Lower leg skin (tissue), 4 donors: ENCODE measurements around the gene PDP2. TPM values are rescaled to one million over a fixed set of nuclear protein-coding genes. Genes with fewer than 3 reads are reported as not detected.

Source experiments
- DNase-seq, 2 donors: peaks; one replicate each; pipeline ENCODE4 v3.0.0-alpha.2; 2019; ENCODE audit warnings: low spot score in 2 of 2
- H3K4me3 ChIP-seq: fragments of 200-600 bp; sonication (generic); 2 replicates; pipeline ENCODE4 v1.5.1; 2017; ENCODE audit warnings: mild to moderate bottlenecking, low read depth; ENCODE audit not compliant: poor library complexity, severe bottlenecking
- POLR2A ChIP-seq, 2 donors: fragments of 450-650 bp; IDR thresholded peaks; one replicate each; pipeline ENCODE4 v1.6.1; 2016 to 2017; ENCODE audit warnings: antibody characterized with exemption in 2 of 2, mild to moderate bottlenecking in 1 of 2, moderate library complexity in 1 of 2
- WGBS, 2 donors: methylation state at CpG; one replicate each; pipeline ENCODE4 v1.1.5; 2018; 5-methylcytosine and 5-hydroxymethylcytosine counted together
- intact Hi-C: fragments of 100-400 bp; cut with DNase I; formaldehyde crosslinking; loops from one replicate; pipeline ENCODE4 v1.15.0; 2023; ENCODE audit warnings: low total_unique reads
- total RNA-seq, 4 donors: library from RNA; depleted of rRNA; stranded (reverse); fragments of >200 nt; gene quantifications; one replicate each; pipeline ENCODE4 v1.1.0, GENCODE V29; 2016
- TF ChIP-seq, protein P1 (sequence below), 3 donors: fragments of 450-650 bp; IDR thresholded peaks; one replicate each; pipeline ENCODE4 v1.5.1; 2016; ENCODE audit warnings: antibody characterized with exemption in 3 of 3, mild to moderate bottlenecking in 3 of 3, moderate library complexity in 2 of 3

Gene PDP2
- total RNA-seq, 4 donors from 2014 or later: 3.2 to 8.8 (median 7.2) TPM

GRCh38 chr16:66849549-66849948 is 30.8 kb upstream of the PDP2 start:
- TF ChIP-seq, protein P1, sequence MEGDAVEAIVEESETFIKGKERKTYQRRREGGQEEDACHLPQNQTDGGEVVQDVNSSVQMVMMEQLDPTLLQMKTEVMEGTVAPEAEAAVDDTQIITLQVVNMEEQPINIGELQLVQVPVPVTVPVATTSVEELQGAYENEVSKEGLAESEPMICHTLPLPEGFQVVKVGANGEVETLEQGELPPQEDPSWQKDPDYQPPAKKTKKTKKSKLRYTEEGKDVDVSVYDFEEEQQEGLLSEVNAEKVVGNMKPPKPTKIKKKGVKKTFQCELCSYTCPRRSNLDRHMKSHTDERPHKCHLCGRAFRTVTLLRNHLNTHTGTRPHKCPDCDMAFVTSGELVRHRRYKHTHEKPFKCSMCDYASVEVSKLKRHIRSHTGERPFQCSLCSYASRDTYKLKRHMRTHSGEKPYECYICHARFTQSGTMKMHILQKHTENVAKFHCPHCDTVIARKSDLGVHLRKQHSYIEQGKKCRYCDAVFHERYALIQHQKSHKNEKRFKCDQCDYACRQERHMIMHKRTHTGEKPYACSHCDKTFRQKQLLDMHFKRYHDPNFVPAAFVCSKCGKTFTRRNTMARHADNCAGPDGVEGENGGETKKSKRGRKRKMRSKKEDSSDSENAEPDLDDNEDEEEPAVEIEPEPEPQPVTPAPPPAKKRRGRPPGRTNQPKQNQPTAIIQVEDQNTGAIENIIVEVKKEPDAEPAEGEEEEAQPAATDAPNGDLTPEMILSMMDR (IDR thresholded peaks at IDR 0.05): no peak
- no peak for TF ChIP-seq POLR2A (IDR thresholded peaks at IDR 0.05)
- no peak overlapping the region for H3K4me3 ChIP-seq
- no peak for DNase-seq
- intact Hi-C loops: no loop called here
- 89 to 93% methylated on average over 4 of the region's 4 CpGs for WGBS, 2 donors

- H3K4me3 ChIP-seq: no peak overlapping the region
- no peak for DNase-seq
- TF ChIP-seq POLR2A (IDR thresholded peaks at IDR 0.05): no peak
- TF ChIP-seq, protein P1 (IDR thresholded peaks at IDR 0.05): no peak
- intact Hi-C loops: loop anchor here (10.0 kb wide), 1 partner anchor 445 kb away; no protein-coding TSS in a partner anchor
- WGBS, 2 donors: 87 to 94% methylated on average over 12 to 14 of the region's 14 CpGs
These were observed 30.1 kb upstream of the PDP2 start for GRCh38 chr16:66850115-66850815.

DNA sequence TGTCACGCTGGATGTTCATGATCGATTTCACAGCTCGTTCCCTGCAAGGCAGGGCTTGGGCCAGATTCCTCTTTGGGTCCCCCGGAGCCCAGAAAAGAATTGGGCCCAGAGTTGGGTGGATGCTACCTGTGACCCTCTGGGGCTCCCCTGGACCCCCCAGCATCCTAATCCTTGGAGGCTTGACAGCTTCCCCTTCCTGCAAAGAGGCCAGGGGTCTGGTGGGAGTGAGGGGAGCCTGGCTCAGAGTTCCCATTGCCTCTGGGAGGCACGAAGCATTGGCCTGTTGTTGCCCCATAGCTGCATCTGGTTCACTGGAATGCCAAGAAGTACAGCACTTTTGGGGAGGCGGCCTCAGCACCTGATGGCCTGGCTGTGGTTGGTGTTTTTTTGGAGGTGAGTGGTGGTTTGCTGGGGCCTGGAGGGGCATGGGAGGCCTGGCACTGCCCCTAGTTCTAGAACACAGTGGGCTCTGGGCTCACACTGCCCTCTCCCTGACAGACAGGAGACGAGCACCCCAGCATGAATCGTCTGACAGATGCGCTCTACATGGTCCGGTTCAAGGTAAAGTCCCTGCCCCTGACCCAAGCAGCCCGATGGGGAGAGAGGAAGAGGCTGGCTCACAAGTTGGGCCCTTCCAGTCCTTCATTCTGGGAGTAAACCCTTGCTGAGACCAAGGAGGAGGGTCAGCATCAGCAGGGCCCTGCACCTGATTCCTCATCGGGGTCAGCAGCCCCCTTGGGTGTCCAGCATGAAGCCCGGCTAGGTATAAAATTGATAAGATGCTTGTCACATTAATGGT is 28.9 kb upstream of the PDP2 start:
- 85 to 88% methylated on average over 13 of the region's 13 CpGs for WGBS, 2 donors
- intact Hi-C loops: loop anchor here (10.0 kb wide), 1 partner anchor 447 kb away; no protein-coding TSS in a partner anchor
- DNase-seq: no peak
- H3K4me3 ChIP-seq: no peak overlapping the region
- no peak for TF ChIP-seq POLR2A (IDR thresholded peaks at IDR 0.05)
- TF ChIP-seq, protein P1 (IDR thresholded peaks at IDR 0.05): no peak

DNA sequence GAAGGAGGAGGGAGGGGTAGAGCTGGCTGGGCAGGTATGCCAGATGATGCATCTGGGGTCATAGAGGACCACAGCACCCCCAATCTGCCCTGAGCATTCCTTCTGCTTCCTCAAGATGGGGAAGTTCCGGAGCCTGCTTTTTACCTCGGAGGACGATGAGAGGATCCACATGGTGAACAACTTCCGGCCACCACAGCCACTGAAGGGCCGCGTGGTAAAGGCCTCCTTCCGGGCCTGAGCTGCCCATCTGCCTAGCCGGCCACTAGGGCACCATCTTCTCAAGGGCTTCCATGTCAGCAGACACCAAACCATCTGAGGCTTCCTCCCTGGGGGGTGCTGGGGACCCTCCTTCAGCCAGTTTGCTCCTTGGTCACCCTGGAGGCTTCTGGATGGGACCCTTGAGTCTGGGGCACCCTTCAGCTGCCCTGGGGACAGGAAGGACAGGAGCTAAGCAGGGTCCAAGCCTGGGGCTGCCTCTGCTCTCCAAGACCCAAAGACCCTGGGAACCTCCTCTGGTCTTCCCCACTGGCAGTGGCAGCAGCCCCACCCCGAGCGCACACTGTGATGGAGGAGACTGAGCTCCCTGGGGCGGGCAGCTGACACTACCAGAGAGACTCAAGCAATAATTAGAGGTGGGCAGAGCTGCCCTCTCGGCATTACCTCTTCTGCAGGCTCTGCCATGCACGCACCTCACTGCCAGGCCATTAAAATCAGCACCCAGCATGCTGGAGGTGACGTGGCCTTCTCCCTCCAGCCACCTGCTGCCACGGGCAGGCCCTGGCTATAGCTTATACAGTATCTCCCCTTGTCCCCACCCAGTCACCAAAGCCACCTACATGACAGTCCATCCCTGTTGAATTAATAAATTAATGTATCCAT is 26.8 kb upstream of the PDP2 start:
- intact Hi-C loops: loop anchor here (10.0 kb wide), 1 partner anchor 449 kb away; no protein-coding TSS in a partner anchor
- no peak for TF ChIP-seq POLR2A (IDR thresholded peaks at IDR 0.05)
- TF ChIP-seq, protein P1 (IDR thresholded peaks at IDR 0.05): no peak
- no peak for DNase-seq
- H3K4me3 ChIP-seq: no peak overlapping the region
- 76 to 81% methylated on average over 13 to 15 of the region's 15 CpGs for WGBS, 2 donors

GRCh38 chr16:66856184-66856730 is 24.1 kb upstream of the PDP2 start:
- intact Hi-C loops: loop anchor here (10.0 kb wide), 1 partner anchor 451 kb away; no protein-coding TSS in a partner anchor
- 88 to 91% methylated on average over 6 of the region's 6 CpGs for WGBS, 2 donors
- TF ChIP-seq, protein P1 (IDR thresholded peaks at IDR 0.05): no peak
- TF ChIP-seq POLR2A (IDR thresholded peaks at IDR 0.05): no peak
- no peak overlapping the region for H3K4me3 ChIP-seq
- no peak for DNase-seq
